Measurements from ENCODE around the gene DNASE1L3. TPM values are rescaled to one million over a fixed set of nuclear protein-coding genes. Genes with fewer than 3 reads are reported as not detected.

DNASE1L3 gene
- total RNA-seq, 4 donors from 2014 or later: 0.58 to 2.4 (median 1.3) TPM; not detected in 1

DNA sequence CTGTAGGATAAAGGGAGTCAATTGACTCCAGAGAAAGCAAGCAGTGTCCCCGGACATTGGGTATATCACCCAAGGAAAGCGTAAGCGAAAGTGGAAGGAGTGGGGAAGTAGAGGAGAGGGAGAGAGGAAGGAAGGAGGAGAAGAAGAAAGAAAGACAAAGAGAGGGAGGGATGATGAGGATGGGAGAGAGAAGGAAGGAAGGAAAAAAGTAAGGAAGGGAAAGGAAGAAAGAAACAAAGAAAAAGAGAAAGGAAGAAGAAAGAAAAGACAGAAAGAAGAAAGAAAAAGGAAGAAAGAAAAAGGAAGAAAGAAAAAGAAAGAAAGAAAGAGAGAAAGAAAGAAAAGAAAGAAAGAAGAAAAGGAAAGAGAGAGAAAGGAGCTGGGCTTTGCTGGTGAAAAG, 839 bp downstream of the DNASE1L3 start:
- no peak for ATAC-seq
- Histone ChIP-seq H3K9me3 (no peaks in the 10 kb centered on the region), H3K36me3 (no peaks in the 10 kb centered on the region), H3K4me3 (no peak overlapping the region), H3K27me3 (no peaks in the 10 kb centered on the region), H3K27ac (no peak overlapping the region), H3K4me1 (no peaks in the 10 kb centered on the region)
- 69 to 85% methylated on average over 2 to 3 of the region's 3 CpGs for whole genome bisulfite sequencing, 2 donors (ENCODE audit: low coverage in 1 of 2)
- no peak for TF ChIP-seq EP300 (IDR thresholded peaks at IDR 0.05)
- TF ChIP-seq POLR2AphosphoS5 (IDR thresholded peaks at IDR 0.05): no peak
- TF ChIP-seq, protein P1, sequence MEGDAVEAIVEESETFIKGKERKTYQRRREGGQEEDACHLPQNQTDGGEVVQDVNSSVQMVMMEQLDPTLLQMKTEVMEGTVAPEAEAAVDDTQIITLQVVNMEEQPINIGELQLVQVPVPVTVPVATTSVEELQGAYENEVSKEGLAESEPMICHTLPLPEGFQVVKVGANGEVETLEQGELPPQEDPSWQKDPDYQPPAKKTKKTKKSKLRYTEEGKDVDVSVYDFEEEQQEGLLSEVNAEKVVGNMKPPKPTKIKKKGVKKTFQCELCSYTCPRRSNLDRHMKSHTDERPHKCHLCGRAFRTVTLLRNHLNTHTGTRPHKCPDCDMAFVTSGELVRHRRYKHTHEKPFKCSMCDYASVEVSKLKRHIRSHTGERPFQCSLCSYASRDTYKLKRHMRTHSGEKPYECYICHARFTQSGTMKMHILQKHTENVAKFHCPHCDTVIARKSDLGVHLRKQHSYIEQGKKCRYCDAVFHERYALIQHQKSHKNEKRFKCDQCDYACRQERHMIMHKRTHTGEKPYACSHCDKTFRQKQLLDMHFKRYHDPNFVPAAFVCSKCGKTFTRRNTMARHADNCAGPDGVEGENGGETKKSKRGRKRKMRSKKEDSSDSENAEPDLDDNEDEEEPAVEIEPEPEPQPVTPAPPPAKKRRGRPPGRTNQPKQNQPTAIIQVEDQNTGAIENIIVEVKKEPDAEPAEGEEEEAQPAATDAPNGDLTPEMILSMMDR (IDR thresholded peaks at IDR 0.05): no peak
- no peak for TF ChIP-seq POLR2A (IDR thresholded peaks at IDR 0.05)

DNA sequence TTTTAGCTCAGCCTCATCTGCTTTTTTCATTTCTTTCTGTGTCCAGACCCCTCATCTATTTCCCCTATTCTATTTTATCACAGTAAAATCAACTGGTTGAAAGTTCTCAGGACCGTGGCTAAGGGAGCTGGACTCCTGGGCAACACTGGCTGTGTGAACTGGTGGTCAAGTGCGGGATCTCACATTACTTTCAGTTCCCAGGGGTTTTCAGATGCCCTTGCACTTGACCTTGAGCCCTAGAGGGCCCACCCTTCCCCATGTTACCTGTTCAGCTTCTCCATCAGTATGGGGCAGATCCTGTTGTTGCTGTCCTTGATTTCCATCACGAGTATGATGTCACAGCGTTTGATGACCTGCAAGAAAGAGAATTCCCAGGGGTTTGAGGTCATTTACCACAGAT, 2.8 kb downstream of the DNASE1L3 start:
- Histone ChIP-seq H3K4me3 (no peak overlapping the region), H3K27ac (no peak overlapping the region), H3K9me3 (no peaks in the 10 kb centered on the region), H3K27me3 (no peaks in the 10 kb centered on the region), H3K4me1 (no peaks in the 10 kb centered on the region), H3K36me3 (no peaks in the 10 kb centered on the region)
- 83 to 88% methylated on average over 3 to 4 of the region's 4 CpGs for WGBS, 2 donors (ENCODE audit: low coverage in 1 of 2)
- no peak for ATAC-seq
- TF ChIP-seq EP300 (IDR thresholded peaks at IDR 0.05) (no peak), POLR2AphosphoS5 (IDR thresholded peaks at IDR 0.05) (no peak), POLR2A (IDR thresholded peaks at IDR 0.05) (no peak)
- TF ChIP-seq, protein P1 (IDR thresholded peaks at IDR 0.05): no peak

DNA sequence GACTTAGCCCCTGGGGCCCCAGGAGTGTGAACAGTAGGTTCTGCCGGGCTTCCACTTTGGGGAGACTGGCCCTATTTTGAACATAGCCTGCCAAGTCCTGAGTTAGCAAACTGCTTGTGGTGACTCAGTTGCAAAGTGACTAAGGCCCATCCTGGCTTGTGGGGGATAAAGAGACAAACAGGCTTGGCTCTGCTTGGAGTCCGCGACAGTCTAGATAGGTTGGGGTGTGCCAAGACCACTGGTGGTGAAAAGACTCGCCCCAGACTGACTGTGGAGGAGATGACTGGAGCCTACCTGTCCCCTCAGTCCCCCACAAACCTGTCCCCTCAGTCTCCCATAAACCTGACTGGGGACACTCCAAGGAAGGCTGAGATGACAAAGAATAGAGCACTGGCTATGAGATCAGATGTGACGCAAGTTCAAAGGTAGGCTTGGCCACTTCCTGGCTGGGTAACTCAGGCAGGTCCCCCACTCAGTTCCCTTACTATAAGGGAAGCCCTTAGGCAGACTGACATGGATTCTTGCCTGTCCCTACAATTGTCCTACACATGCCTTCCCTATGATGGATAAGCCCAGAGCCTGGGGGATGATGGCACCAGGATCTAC, 4.3 kb downstream of the DNASE1L3 start:
- H3K36me3 ChIP-seq: no peaks in the 10 kb centered on the region
- no peak for ATAC-seq
- peaks cover 0 to under 1% (median 0%) of the 10 kb centered on the region in 3 donors for H3K4me1 ChIP-seq
- no peak overlapping the region for H3K4me3 ChIP-seq
- no peaks in the 10 kb centered on the region for H3K27me3 ChIP-seq
- H3K27ac ChIP-seq: no peak overlapping the region
- TF ChIP-seq EP300 (IDR thresholded peaks at IDR 0.05): no peak
- WGBS, 2 donors (ENCODE audit: low coverage in 1 of 2): 71% methylated on average over 1 of the region's 5 CpGs; no CpG with 5 or more reads in 1 of the 2 donors
- H3K9me3 ChIP-seq: no peaks in the 10 kb centered on the region

DNA sequence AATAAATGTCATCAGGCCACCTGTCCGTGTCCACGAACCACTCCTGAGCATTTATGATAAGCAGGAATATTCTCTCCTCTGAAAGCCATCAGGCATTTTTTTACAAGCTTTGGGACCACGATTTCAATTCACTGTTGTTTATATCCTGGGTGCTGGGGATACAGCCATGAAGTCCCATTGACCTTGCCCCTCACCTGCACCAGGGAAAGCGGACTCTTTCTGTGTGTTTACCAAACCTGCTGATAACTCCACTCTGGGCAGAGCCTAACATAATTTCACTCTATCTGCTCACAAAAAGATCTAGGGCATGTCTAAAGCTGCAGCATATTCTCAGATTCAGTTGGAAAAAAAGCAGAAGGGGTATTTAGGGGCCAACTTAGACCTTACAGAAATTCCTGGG, 4.8 kb downstream of the DNASE1L3 start:
- TF ChIP-seq POLR2A (IDR thresholded peaks at IDR 0.05) (no peak), EP300 (IDR thresholded peaks at IDR 0.05) (no peak), POLR2AphosphoS5 (IDR thresholded peaks at IDR 0.05) (no peak)
- TF ChIP-seq, protein P1 (IDR thresholded peaks at IDR 0.05): no peak
- ATAC-seq: no peak
- Histone ChIP-seq H3K4me3 (no peak overlapping the region), H3K36me3 (no peaks in the 10 kb centered on the region), H3K4me1 (peaks cover 0 to 6% (median 0%) of the 10 kb centered on the region in 3 donors), H3K27me3 (no peaks in the 10 kb centered on the region), H3K27ac (no peak overlapping the region), H3K9me3 (no peaks in the 10 kb centered on the region)
- 75 to 83% methylated on average over 4 of the region's 4 CpGs for WGBS, 2 donors (ENCODE audit: low coverage in 1 of 2)

DNA sequence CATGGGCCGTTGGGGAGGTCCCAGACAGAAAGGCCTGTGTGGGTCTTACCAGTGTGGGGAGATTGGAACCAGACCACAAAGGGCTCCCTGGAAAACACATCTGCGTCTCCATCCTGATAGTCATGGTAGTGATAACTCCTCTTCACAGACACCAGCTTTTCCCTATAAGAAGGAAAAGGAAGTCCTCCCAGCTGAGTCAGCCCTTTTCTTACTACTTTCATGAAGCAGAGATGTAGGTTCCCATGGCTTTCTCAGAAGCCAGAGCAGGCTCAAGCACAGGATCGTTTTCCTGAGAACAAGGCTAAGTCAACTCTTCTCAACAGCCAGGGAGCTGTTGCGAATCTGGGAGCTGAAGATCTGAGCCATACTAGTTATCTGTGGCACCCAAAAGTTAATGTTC, 6.1 kb downstream of the DNASE1L3 start:
- no peak for ATAC-seq
- Histone ChIP-seq H3K9me3 (no peaks in the 10 kb centered on the region), H3K36me3 (no peaks in the 10 kb centered on the region), H3K27ac (no peak overlapping the region), H3K27me3 (no peaks in the 10 kb centered on the region), H3K4me1 (peaks cover 0 to 11% (median 0%) of the 10 kb centered on the region in 3 donors), H3K4me3 (no peak overlapping the region)
- 93 to 100% methylated on average over 2 of the region's 4 CpGs for WGBS, 2 donors (ENCODE audit: low coverage in 1 of 2)
- TF ChIP-seq POLR2AphosphoS5 (IDR thresholded peaks at IDR 0.05) (no peak), POLR2A (IDR thresholded peaks at IDR 0.05) (no peak), EP300 (IDR thresholded peaks at IDR 0.05) (no peak)
- TF ChIP-seq, protein P1 (IDR thresholded peaks at IDR 0.05): no peak

Measured in gastroesophageal sphincter (tissue), 4 donors.